Keratinocyte (primary cell): ENCODE results near the gene PYCR2. TPM values are rescaled to one million over a fixed set of nuclear protein-coding genes. Genes with fewer than 3 reads are reported as not detected.

Experiments
- DNase-seq: peaks from one replicate; pipeline ENCODE4 v3.0.0-alpha.2; 2011; ENCODE audit warnings: low read depth, missing footprints, low spot score
- FAIRE-seq: peaks from 2 replicates; lab custom pipeline; 2011; peaks lifted over from hg19 to GRCh38; lab: Jason Lieb, UNC
- H2AFZ ChIP-seq: 2 replicates; pipeline ENCODE4 v1.6.0; 2012; ENCODE audit warnings: low read length, control low read depth, inconsistent platforms; ENCODE audit not compliant: control insufficient read depth
- H3K27ac ChIP-seq: 2 replicates; pipeline ENCODE4 v1.5.1; 2011; ENCODE audit warnings: low read length; ENCODE audit not compliant: control insufficient read depth, insufficient read depth
- H3K27me3 ChIP-seq: 3 replicates; pipeline ENCODE4 v1.6.0; 2011; ENCODE audit warnings: low read length; ENCODE audit not compliant: control insufficient read depth, insufficient read depth; ENCODE audit errors: extremely low read depth
- H3K36me3 ChIP-seq, 2 experiments: 2 replicates in 1 of 2; 3 replicates in 1 of 2; pipeline ENCODE4 v1.5.1; 2011; ENCODE audit warnings: low read length in 2 of 2, mild to moderate bottlenecking in 1 of 2; ENCODE audit not compliant: control insufficient read depth in 2 of 2, insufficient read depth in 2 of 2; ENCODE audit errors: extremely low read depth in 1 of 2
- H3K4me1 ChIP-seq: 3 replicates; pipeline ENCODE4 v1.5.1; 2011; ENCODE audit warnings: low read length; ENCODE audit not compliant: control insufficient read depth, insufficient read depth; ENCODE audit errors: extremely low read depth
- H3K4me2 ChIP-seq: 3 replicates; pipeline ENCODE4 v1.6.0; 2011; ENCODE audit warnings: low read depth, low read length; ENCODE audit not compliant: control insufficient read depth, insufficient read depth; ENCODE audit errors: extremely low read depth
- H3K4me3 ChIP-seq, 3 experiments: fragments of 200-600 bp in 1 of 3; sonication (generic) in 1 of 3; 2 replicates in 2 of 3; 3 replicates in 1 of 3; pipeline ENCODE4 v1.5.1; 2011 to 2016; ENCODE audit warnings: low read length in 3 of 3, mild to moderate bottlenecking in 3 of 3, control low read depth in 2 of 3, inconsistent platforms in 1 of 3, low read depth in 1 of 3, mixed read lengths in 1 of 3, mixed run types in 1 of 3, moderate library complexity in 1 of 3; ENCODE audit not compliant: control insufficient read depth in 2 of 3, insufficient read depth in 2 of 3; ENCODE audit errors: extremely low read depth in 1 of 3
- H3K79me2 ChIP-seq: 2 replicates; pipeline ENCODE4 v1.6.0; 2012; ENCODE audit warnings: low read length; ENCODE audit not compliant: control insufficient read depth, insufficient read depth
- H3K9ac ChIP-seq: 3 replicates; pipeline ENCODE4 v1.6.0; 2011; ENCODE audit warnings: low read length; ENCODE audit not compliant: control insufficient read depth, insufficient read depth; ENCODE audit errors: extremely low read depth
- H3K9me1 ChIP-seq: 3 replicates; pipeline ENCODE4 v1.6.0; 2011; ENCODE audit warnings: low read length; ENCODE audit not compliant: control insufficient read depth, insufficient read depth; ENCODE audit errors: extremely low read depth
- H3K9me3 ChIP-seq: 2 replicates; pipeline ENCODE4 v1.5.1; 2012; ENCODE audit warnings: low read depth, low read length; ENCODE audit not compliant: control insufficient read depth
- H4K20me1 ChIP-seq: 3 replicates; pipeline ENCODE4 v1.6.0; 2011; ENCODE audit warnings: low read length; ENCODE audit not compliant: control insufficient read depth, insufficient read depth; ENCODE audit errors: extremely low read depth
- EZH2 ChIP-seq: IDR thresholded peaks from one replicate; pipeline ENCODE4 v1.6.1; 2012; ENCODE audit warnings: inconsistent platforms, mild to moderate bottlenecking, low read length, moderate library complexity
- dilution Hi-C: fragments of 300-500 bp; cut with MboI; formaldehyde crosslinking; loops from one replicate; pipeline ENCODE4 v1.7.0; 2020; ENCODE audit warnings: low sequenced_read_pairs; ENCODE audit not compliant: extremely low pct_ligation_motif_present
- polyA plus RNA-seq, 5 experiments: library from polyadenylated mRNA; depleted of rRNA in 3 of 5; stranded (reverse) in 3 of 5; stranded (forward) in 1 of 5; unstranded in 1 of 5; fragments of >200 nt; gene quantifications; 1 replicate in 1 of 5; 2 replicates in 3 of 5; 3 replicates in 1 of 5; pipeline versions ENCODE4 v1.2.1 to v1.2.3, GENCODE V29; 2011 to 2012; ENCODE audit warnings: missing spikeins in 2 of 5, low read depth in 1 of 5, low replicate concordance in 1 of 5
- TF ChIP-seq, protein P1 (sequence below), 3 experiments: IDR thresholded peaks in 1 of 3; conservative IDR thresholded peaks in 1 of 3; optimal IDR thresholded peaks in 1 of 3; 2 replicates in 2 of 3; 3 replicates in 1 of 3; pipeline versions ENCODE3 to v1.5.1; 2011; ENCODE audit warnings: low read length in 3 of 3, mild to moderate bottlenecking in 3 of 3, moderate library complexity in 2 of 3, control low read depth in 1 of 3, inconsistent platforms in 1 of 3; ENCODE audit not compliant: insufficient read depth in 2 of 3; ENCODE audit errors: extremely low read depth in 1 of 3

Gene PYCR2
- polyA plus RNA-seq, 1 donor (not counting 4 experiments of a cell fraction or from before 2014, with no cell fraction given), result 45.5 TPM

DNA sequence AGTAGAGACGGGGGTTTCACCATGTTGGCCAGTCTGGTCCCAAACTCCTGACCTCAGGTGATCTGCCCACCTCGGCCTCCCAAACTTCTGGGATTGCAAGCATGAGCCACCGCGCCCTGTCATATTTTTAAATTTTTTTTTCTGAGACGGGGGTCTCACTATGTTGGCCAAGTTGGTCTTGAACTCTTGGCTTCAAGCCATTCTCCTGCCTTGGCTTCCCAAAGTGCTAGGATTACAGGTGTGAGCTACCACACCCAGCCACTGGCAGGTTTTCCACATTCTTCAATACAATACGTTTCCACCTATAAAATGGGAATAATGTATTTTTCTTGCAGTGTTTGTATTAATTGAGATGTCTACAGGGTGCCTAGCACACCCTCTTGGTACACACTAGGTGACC is 31.7 kb downstream of the PYCR2 start:
- H3K4me1 ChIP-seq, result peaks cover 10% of the 10 kb centered on the region
- no peaks in the 10 kb centered on the region for H3K27me3 ChIP-seq
- no peaks in the 10 kb centered on the region for H3K9me1 ChIP-seq
- no peaks in the 10 kb centered on the region for H3K9me3 ChIP-seq
- no peaks in the 10 kb centered on the region for H3K79me2 ChIP-seq
- no peak overlapping the region for H3K4me2 ChIP-seq
- FAIRE-seq (no peak), DNase-seq (no peak)
- no peaks in the 10 kb centered on the region for H4K20me1 ChIP-seq
- H2AFZ ChIP-seq, result no peak overlapping the region
- dilution Hi-C loops, result no loop called here
- TF ChIP-seq, protein P1, sequence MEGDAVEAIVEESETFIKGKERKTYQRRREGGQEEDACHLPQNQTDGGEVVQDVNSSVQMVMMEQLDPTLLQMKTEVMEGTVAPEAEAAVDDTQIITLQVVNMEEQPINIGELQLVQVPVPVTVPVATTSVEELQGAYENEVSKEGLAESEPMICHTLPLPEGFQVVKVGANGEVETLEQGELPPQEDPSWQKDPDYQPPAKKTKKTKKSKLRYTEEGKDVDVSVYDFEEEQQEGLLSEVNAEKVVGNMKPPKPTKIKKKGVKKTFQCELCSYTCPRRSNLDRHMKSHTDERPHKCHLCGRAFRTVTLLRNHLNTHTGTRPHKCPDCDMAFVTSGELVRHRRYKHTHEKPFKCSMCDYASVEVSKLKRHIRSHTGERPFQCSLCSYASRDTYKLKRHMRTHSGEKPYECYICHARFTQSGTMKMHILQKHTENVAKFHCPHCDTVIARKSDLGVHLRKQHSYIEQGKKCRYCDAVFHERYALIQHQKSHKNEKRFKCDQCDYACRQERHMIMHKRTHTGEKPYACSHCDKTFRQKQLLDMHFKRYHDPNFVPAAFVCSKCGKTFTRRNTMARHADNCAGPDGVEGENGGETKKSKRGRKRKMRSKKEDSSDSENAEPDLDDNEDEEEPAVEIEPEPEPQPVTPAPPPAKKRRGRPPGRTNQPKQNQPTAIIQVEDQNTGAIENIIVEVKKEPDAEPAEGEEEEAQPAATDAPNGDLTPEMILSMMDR (optimal IDR thresholded peaks at IDR 0.05 in 1 of 3, IDR thresholded peaks at IDR 0.05 in 1 of 3, conservative IDR thresholded peaks at IDR 0.05 in 1 of 3; ENCODE audit: extremely low read depth in 1 of 3, insufficient read depth in 2 of 3, low read length in 3 of 3), result no peak
- TF ChIP-seq EZH2, result no peak
- H3K9ac ChIP-seq, result no peak overlapping the region
- H3K27ac ChIP-seq, result no peak overlapping the region
- H3K4me3 ChIP-seq, result no peak overlapping the region
- no peaks in the 10 kb centered on the region for H3K36me3 ChIP-seq

DNA sequence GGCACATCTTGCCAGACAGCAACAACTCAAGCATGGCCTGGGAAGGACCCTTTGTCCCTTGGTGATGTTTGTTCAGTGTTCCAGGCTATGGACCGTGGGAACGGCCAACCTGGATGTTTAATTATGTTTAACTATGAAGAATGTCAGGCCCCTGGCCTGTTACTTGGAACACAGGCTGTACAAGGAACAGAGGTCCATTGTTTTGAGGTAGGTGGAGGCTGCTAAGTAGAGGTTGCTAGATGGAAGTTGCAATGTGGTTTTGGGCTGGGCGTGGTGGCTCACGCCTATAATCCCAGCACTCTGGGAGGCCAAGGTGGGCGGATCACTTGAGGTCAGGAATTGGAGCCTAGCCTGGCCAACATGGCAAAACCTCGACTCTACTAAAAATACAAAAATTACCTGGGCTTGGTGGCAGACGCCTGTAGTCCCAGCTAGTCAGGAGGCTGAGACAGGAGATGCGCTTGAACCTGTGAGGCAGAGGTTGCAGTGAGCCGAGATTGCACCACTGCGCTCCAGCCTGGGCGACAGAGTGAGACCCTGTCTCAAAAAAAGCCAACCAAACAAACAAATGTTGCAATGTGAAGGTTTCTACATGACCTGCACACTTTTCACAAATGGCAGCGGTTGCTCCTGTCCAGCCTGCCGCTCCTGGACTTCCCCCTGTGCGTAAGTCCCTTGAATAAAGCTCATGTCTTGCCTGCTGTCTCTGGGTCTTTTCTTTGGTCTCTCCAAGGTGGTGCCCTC is 32.6 kb downstream of the PYCR2 start:
- DNase-seq (no peak), FAIRE-seq (no peak)
- Histone ChIP-seq H3K4me1 (peaks cover 2% of the 10 kb centered on the region), H3K27ac (no peak overlapping the region), H2AFZ (no peak overlapping the region), H3K9me1 (no peaks in the 10 kb centered on the region), H4K20me1 (no peaks in the 10 kb centered on the region), H3K27me3 (no peaks in the 10 kb centered on the region), H3K9me3 (no peaks in the 10 kb centered on the region), H3K9ac (no peak overlapping the region), H3K4me3 (no peak overlapping the region), H3K79me2 (no peaks in the 10 kb centered on the region), H3K36me3 (no peaks in the 10 kb centered on the region), H3K4me2 (no peak overlapping the region)
- TF ChIP-seq, protein P1 (optimal IDR thresholded peaks at IDR 0.05 in 1 of 3, IDR thresholded peaks at IDR 0.05 in 1 of 3, conservative IDR thresholded peaks at IDR 0.05 in 1 of 3; ENCODE audit: extremely low read depth in 1 of 3, insufficient read depth in 2 of 3, low read length in 3 of 3), result no peak
- TF ChIP-seq EZH2, result no peak
- dilution Hi-C loops, result no loop called here
